GM18526 (cell line): ENCODE data around the gene KIF1B.

Experiments
- POLR2A ChIP-seq: IDR thresholded peaks from 3 replicates; pipeline ENCODE4 v1.6.1; 2011; ENCODE audit not compliant: insufficient read length; ENCODE audit errors: extremely low read depth

Gene KIF1B

GRCh38 chr1:10216090-10216749 is 5.8 kb downstream of the KIF1B start:
- TF ChIP-seq POLR2A = no peak

DNA sequence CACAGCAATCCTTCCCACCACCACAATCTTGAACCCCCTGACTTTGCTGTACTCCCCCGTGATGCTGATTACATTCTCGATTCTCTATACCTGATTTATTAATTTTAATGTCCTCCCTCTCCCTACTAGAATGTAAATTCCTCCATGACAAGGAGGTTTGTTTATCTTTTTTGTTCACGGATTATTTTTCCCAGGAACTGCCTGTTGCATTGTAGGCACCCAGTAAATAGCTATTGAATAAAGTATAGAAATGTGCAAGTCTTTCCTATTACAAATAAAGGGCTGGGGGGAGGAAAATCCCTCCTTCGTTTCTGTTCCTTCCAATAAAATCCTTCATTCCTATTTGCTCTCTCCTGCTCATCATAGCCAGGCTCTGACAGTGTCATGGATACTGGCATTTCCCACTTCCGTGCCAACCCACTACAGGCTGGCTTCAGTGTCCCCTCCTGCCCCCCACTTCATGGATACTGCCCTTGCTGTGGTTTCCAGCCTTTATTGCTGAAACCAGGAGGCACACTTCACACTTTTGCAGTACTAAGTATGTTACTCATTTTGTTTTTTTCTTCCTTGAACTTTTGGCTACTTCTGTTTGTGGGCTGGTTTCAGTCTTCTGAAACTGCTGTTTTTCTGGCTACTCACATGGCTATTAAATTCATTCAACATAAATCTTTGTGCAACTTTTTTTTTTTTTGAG is 7.5 kb downstream of the KIF1B start:
- TF ChIP-seq POLR2A = no peak

DNA sequence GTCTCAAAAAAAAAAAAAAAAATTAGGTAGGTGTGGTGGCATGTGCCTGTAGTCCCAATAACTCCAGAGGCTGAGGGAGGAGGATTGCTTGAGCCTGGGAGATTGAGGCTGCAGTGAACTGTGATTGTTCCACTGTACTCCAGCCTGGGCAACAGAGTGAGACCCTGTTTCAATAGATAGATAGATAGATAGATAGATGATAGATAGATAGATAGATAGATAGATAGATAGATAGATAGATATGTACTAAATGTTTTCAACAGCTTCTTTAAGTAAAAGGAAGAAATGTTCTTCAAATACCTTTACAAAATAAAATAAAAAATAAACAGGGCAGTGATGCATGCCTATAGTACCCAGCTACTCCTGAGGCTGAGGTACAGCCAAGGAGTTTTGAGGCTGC is 9.8 kb downstream of the KIF1B start:
- TF ChIP-seq POLR2A = no peak

- no peak for TF ChIP-seq POLR2A
Observed at GRCh38 chr1:10225573-10225972, 15.2 kb downstream of the KIF1B start.

DNA sequence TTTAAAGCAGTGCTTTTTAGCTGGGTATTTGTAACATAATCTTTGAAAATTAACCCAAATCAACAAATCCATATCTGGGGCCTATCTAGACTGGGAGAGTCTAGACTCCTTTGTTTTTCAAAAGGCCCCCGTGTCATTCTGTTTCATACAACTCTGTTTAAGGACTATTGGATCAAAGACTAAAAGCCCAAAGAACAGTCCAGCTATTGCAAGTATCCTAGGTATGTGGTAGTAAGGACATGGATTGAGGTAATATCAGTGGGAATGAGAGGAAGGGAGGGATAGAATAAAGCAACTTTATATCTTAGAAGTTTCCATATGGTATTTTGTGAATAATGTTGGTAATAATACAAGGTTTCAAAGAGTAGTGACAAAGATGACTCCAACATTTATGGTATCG is 18.2 kb downstream of the KIF1B start:
- no peak for TF ChIP-seq POLR2A

- TF ChIP-seq POLR2A = no peak
Observed at GRCh38 chr1:10229903-10230302, 19.5 kb downstream of the KIF1B start.

DNA sequence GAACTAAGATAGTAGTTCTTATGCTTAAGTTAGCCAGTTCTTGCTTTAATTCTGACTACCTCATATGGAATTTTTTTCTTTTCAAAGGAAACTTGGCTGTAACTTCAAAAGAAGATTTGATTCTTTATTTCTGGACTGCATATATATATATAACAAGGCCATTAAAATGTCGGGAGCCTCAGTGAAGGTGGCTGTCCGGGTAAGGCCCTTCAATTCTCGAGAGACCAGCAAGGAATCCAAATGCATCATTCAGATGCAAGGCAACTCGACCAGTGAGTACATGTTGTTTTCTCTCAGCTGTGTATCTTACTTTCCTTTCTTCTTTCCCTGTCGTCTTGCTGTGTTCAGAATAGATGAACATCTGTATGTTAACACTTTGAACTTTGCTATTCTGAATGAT is 21.8 kb downstream of the KIF1B start:
- TF ChIP-seq POLR2A = no peak

GRCh38 chr1:10236405-10237156 is 26.2 kb downstream of the KIF1B start:
- TF ChIP-seq POLR2A = no peak

- no peak for TF ChIP-seq POLR2A
Observed at GRCh38 chr1:10237157-10237539, 26.8 kb downstream of the KIF1B start.

DNA sequence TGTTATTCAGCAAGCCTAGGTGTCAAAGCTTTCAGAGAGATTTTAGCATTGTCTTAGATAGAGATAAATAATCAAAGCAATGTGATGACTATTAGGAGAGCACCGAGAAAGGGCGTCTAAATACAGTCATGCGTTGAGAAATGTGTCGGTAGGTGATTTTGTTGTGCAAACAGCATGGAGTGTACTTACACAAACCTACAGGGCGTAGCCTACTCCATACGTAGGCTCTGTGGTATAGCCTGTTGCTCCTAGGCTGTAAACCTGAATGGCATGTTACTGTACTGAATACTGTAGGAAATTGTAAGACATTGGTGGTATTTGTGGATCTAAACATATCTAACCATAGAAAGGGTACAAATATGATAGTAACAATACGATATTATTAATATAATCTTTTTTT is 31.8 kb downstream of the KIF1B start:
- TF ChIP-seq POLR2A = no peak

GRCh38 chr1:10242811-10243210 is 32.4 kb downstream of the KIF1B start:
- TF ChIP-seq POLR2A = no peak

- TF ChIP-seq POLR2A = no peak
Observed at GRCh38 chr1:10245674-10246073, 35.3 kb downstream of the KIF1B start.

DNA sequence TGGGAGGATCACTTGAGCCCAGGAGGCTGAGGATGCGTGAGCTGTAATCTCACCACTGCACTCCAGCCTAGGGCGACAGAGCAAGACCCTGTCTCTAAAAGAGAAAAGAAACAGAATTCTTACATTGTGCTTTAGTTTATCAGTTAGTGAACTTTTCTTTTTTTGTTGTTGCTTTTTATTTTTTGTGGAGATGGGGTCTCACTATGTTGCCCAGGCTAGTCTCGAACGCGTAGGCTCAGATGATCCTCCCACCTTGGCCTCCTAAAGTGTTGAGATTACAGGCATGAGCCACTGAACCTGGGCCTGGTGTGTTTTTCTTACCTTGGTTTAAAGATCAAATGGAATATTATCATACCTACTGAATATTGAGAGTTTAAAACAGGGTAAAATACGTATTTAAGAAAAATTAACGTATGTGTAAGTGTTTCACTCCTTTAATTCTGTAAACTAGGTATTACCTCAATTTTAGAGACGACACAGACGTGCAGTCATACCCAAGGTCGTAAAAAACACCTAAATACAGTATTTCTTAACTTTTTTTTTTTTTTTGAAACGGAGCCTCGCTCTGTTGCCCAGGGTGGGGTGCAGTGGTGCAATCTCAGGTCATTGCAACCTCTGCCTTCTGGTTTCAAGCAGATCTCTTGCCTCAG is 39.6 kb downstream of the KIF1B start:
- no peak for TF ChIP-seq POLR2A

DNA sequence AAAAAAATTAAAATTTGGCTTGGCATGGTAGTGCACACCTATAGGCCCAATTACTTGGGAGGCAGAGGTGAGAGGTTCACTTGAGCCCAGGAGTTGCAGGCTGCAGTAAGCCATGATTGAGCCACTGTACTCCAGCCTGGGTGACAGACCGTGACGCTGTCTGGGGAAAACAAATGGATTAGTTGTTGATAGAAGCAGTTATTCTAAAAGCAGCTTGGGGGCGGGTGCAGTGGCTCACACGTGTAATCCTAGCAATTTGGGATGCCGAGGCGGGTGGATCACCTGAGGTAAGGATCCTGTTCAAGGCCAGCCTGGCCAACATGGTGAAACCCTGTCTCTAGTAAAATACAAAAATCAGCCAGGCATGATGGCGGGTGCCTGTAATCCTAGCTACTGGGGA is 40.3 kb downstream of the KIF1B start:
- no peak for TF ChIP-seq POLR2A

DNA sequence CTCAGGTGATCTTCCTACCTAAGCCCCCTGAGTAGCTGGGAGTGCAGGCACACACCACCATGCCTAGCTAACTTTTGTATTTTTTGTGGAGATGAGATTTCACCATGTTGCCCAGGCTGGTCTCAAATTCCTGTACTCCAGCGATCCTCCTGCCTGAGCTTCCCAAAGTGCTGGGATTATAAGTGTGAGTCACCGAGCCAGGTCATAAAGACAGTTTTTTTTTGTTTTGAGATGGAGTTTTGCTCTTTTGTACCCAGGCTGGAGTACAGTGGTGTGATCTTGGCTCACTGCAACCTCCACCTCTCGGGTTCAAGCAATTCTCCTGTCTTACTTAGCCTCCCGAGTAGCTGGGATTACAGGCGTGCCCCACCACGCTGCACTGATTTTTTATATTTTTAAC is 42.1 kb downstream of the KIF1B start:
- no peak for TF ChIP-seq POLR2A

DNA sequence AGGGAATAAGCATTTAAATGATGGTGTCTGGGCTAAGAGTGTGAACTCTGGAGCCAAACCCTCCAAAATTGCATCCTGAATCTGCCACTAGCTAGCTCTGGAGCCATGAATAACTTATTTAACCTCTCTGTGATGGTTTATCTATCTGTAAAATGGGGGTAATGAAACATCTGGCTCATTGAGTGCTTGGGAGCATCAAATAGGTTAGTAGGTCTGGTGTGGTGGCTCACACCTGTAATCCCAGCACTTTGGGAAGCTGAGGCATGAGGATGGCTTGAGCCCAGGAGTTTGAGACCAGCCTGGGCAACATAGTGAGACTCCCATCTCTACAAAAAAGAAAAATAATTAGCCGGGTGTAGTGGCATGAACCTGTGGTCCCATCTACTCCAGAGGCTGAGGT is 42.8 kb downstream of the KIF1B start:
- no peak for TF ChIP-seq POLR2A
